H1 (cell line): ENCODE measurements around the gene RANGRF. TPM values are rescaled to one million over a fixed set of nuclear protein-coding genes. Genes with fewer than 3 reads are reported as not detected.

Experiments used
- CTCF ChIA-PET: fragments of 300-600 bp; sonication (Branson Sonifier 250); formaldehyde crosslinking; loops from one replicate; lab custom pipeline; 2021; ENCODE audit not compliant: partially characterized antibody; lab: Charles Lee
- POLR2A ChIA-PET: fragments of 300-600 bp; sonication (Branson Sonifier 250); formaldehyde crosslinking; loops from one replicate; lab custom pipeline; 2021; ENCODE audit warnings: inconsistent platforms; ENCODE audit not compliant: partially characterized antibody; lab: Charles Lee
- DNase-seq, 2 experiments: peaks; one replicate each; pipeline versions ENCODE4 v3.0.0 to v3.0.0-alpha.2; 2010 to 2022; ENCODE audit warnings: low spot score in 2 of 2, low read depth in 1 of 2, mixed read lengths in 1 of 2
- FAIRE-seq: peaks from 2 replicates; lab custom pipeline; 2011; peaks lifted over from hg19 to GRCh38; lab: Jason Lieb, UNC
- H2AFZ ChIP-seq: 2 replicates; pipeline ENCODE4 v1.8.1; 2012; ENCODE audit warnings: low read length, inconsistent platforms
- H2AK5ac ChIP-seq: 2 replicates; pipeline ENCODE4 v1.6.1; 2013; ENCODE audit warnings: low read depth, low read length
- H2BK120ac ChIP-seq: replicated peaks from 2 replicates; pipeline ENCODE3; 2013; ENCODE audit warnings: low read depth, low read length, inconsistent platforms
- H2BK12ac ChIP-seq: 2 replicates; pipeline ENCODE4 v1.6.1; 2013; ENCODE audit warnings: low read depth, low read length
- H2BK15ac ChIP-seq: 2 replicates; pipeline ENCODE4 v1.6.1; 2013; ENCODE audit warnings: low read length
- H2BK20ac ChIP-seq: 2 replicates; pipeline ENCODE4 v1.6.1; 2013; ENCODE audit warnings: low read length
- H2BK5ac ChIP-seq: 2 replicates; pipeline ENCODE4 v1.6.1; 2013; ENCODE audit warnings: low read depth, low read length
- H3K14ac ChIP-seq: 2 replicates; pipeline ENCODE4 v1.6.1; 2013; ENCODE audit warnings: inconsistent platforms; ENCODE audit not compliant: insufficient read length
- H3K18ac ChIP-seq: 2 replicates; pipeline ENCODE4 v1.6.1; 2013; ENCODE audit warnings: low read length; ENCODE audit errors: extremely low read depth
- H3K23ac ChIP-seq: 2 replicates; pipeline ENCODE4 v1.6.1; 2013; ENCODE audit warnings: inconsistent platforms; ENCODE audit not compliant: insufficient read length
- H3K23me2 ChIP-seq: 2 replicates; pipeline ENCODE4 v1.6.1; 2013; ENCODE audit warnings: low read depth, low read length
- H3K27ac ChIP-seq: 2 replicates; pipeline ENCODE4 v1.6.1; 2011; ENCODE audit warnings: low read depth, low read length, inconsistent platforms
- H3K27me3 ChIP-seq, 4 experiments: replicated peaks in 1 of 4; 1 replicate in 1 of 4; 2 replicates in 3 of 4; pipeline versions ENCODE4 v1.6.1 to v1.8.1; 2011 to 2013; ENCODE audit warnings: low read length in 3 of 4, mild to moderate bottlenecking in 3 of 4, inconsistent platforms in 2 of 4, mixed read lengths in 2 of 4, moderate library complexity in 1 of 4; ENCODE audit not compliant: control insufficient read depth in 3 of 4, insufficient read depth in 3 of 4; ENCODE audit errors: extremely low read depth in 1 of 4
- H3K36me3 ChIP-seq, 4 experiments: 2 replicates each; pipeline versions ENCODE4 v1.6.1 to v1.8.1; 2011 to 2013; ENCODE audit warnings: mild to moderate bottlenecking in 4 of 4, low read length in 3 of 4, moderate library complexity in 2 of 4, control low read depth in 1 of 4, inconsistent platforms in 1 of 4; ENCODE audit not compliant: insufficient read depth in 4 of 4, control insufficient read depth in 2 of 4
- H3K4ac ChIP-seq: replicated peaks from 2 replicates; pipeline ENCODE3; 2013; ENCODE audit warnings: low read length, low read depth, mixed read lengths, inconsistent platforms; ENCODE audit not compliant: insufficient read length
- H3K4me1 ChIP-seq, 4 experiments: replicated peaks in 1 of 4; 1 replicate in 1 of 4; 2 replicates in 3 of 4; pipeline versions ENCODE4 v1.6.1 to v1.8.1; 2011 to 2013; ENCODE audit warnings: low read length in 3 of 4, inconsistent platforms in 2 of 4, mixed read lengths in 1 of 4; ENCODE audit not compliant: insufficient read depth in 4 of 4, control insufficient read depth in 3 of 4
- H3K4me2 ChIP-seq, 2 experiments: 2 replicates each; pipeline versions ENCODE4 v1.6.1 to v1.8.1; 2011 to 2013; ENCODE audit warnings: low read depth in 2 of 2, low read length in 2 of 2, control low read depth in 1 of 2, inconsistent platforms in 1 of 2, mild to moderate bottlenecking in 1 of 2; ENCODE audit not compliant: insufficient read depth in 1 of 2
- H3K4me3 ChIP-seq, 4 experiments: fragments of 200-600, 300-600 bp in 1 of 4; sonication (generic), shearing (Covaris generic), sonication (Bioruptor Twin) in 1 of 4; 2 replicates each; pipeline versions ENCODE4 v1.5.1 to v1.8.1; 2011 to 2016; ENCODE audit warnings: low read length in 4 of 4, low read depth in 3 of 4, control low read depth in 2 of 4, inconsistent platforms in 2 of 4, mild to moderate bottlenecking in 2 of 4, mixed read lengths in 1 of 4, moderate library complexity in 1 of 4; ENCODE audit not compliant: insufficient read depth in 2 of 4; ENCODE audit errors: extremely low read depth in 1 of 4
- H3K56ac ChIP-seq: replicated peaks from 2 replicates; pipeline ENCODE3; 2013; ENCODE audit warnings: low read depth, mild to moderate bottlenecking, mixed read lengths, low read length, inconsistent platforms; ENCODE audit not compliant: insufficient read length
- H3K79me1 ChIP-seq: 2 replicates; pipeline ENCODE4 v1.6.1; 2013; ENCODE audit warnings: low read depth, low read length, control low read depth
- H3K79me2 ChIP-seq, 2 experiments: 2 replicates each; pipeline versions ENCODE4 v1.6.1 to v1.8.1; 2012 to 2013; ENCODE audit warnings: low read length in 2 of 2, mild to moderate bottlenecking in 2 of 2, inconsistent platforms in 1 of 2; ENCODE audit not compliant: insufficient read depth in 2 of 2, control insufficient read depth in 1 of 2
- H3K9ac ChIP-seq, 4 experiments: replicated peaks in 1 of 4; 1 replicate in 1 of 4; 2 replicates in 3 of 4; pipeline versions ENCODE4 v1.6.1 to v1.8.1; 2011 to 2013; ENCODE audit warnings: low read depth in 3 of 4, low read length in 3 of 4, control low read depth in 2 of 4, mild to moderate bottlenecking in 2 of 4, moderate library complexity in 2 of 4, inconsistent platforms in 1 of 4; ENCODE audit errors: extremely low read depth in 1 of 4
- H3K9me3 ChIP-seq, 2 experiments: 2 replicates each; pipeline versions ENCODE4 v1.6.1 to v1.8.1; 2012 to 2013; ENCODE audit warnings: mild to moderate bottlenecking in 2 of 2, moderate library complexity in 2 of 2, control low read depth in 1 of 2, inconsistent platforms in 1 of 2, low read depth in 1 of 2, low read length in 1 of 2, mixed read lengths in 1 of 2; ENCODE audit not compliant: insufficient read depth in 2 of 2
- H4K20me1 ChIP-seq, 2 experiments: replicated peaks in 1 of 2; 2 replicates each; pipeline versions ENCODE3 to v1.8.1; 2011 to 2013; ENCODE audit warnings: inconsistent platforms in 2 of 2, low read length in 2 of 2, mild to moderate bottlenecking in 1 of 2; ENCODE audit not compliant: insufficient read depth in 2 of 2, control insufficient read depth in 1 of 2
- H4K5ac ChIP-seq: 2 replicates; pipeline ENCODE4 v1.6.1; 2013; ENCODE audit warnings: low read length, low read depth, mixed read lengths, inconsistent platforms; ENCODE audit not compliant: insufficient read length
- H4K8ac ChIP-seq: 2 replicates; pipeline ENCODE4 v1.8.0; 2013; ENCODE audit warnings: mild to moderate bottlenecking, moderate library complexity, low read length, inconsistent platforms; ENCODE audit not compliant: insufficient read depth; ENCODE audit errors: extremely low read depth
- H4K91ac ChIP-seq: replicated peaks from 2 replicates; pipeline ENCODE3; 2013; ENCODE audit warnings: low read length, mixed read lengths, inconsistent platforms; ENCODE audit not compliant: insufficient read length
- BRCA1 ChIP-seq: IDR thresholded peaks from 2 replicates; pipeline ENCODE4 v1.6.1; 2012; ENCODE audit warnings: low read depth, low read length, improper control_type of control experiment
- SAP30 ChIP-seq: fragments of 300-600 bp; sonication (generic); IDR thresholded peaks from 2 replicates; pipeline ENCODE4 v1.7.1; 2012; ENCODE audit warnings: low read length, moderate library complexity, mild to moderate bottlenecking, inconsistent platforms; ENCODE audit not compliant: insufficient read depth, insufficient replicate concordance
- WGBS, 2 experiments: shearing (Covaris generic) in 1 of 2; methylation state at CpG; one replicate each; pipeline versions ENCODE4 v1.1.6 to v1.1.7; 2013 to 2015; ENCODE audit warnings: low lambda C conversion rate in 2 of 2, mixed read lengths in 2 of 2, inconsistent platforms in 1 of 2, low coverage in 1 of 2, missing lambda C conversion rate in 1 of 2; ENCODE audit not compliant: insufficient replicate concordance in 2 of 2, insufficient coverage in 1 of 2, insufficient read length in 1 of 2; ENCODE audit errors: extremely low coverage in 1 of 2, missing lambda C conversion rate in 1 of 2; 5-methylcytosine and 5-hydroxymethylcytosine counted together
- polyA plus RNA-seq, 7 experiments: library from polyadenylated mRNA; depleted of rRNA in 3 of 7; stranded (reverse) in 5 of 7; unstranded in 2 of 7; fragments of >200 nt in 5 of 7; fragments of 200-250 nt in 2 of 7; gene quantifications; 1 replicate in 5 of 7; 2 replicates in 1 of 7; 4 replicates in 1 of 7; pipeline versions ENCODE4 v1.2.1 to v1.2.3, GENCODE V29; 2011 to 2013; ENCODE audit warnings: missing spikeins in 2 of 7, mixed read lengths in 2 of 7
- total RNA-seq: library from RNA; stranded (reverse); fragmentation: NEBNext Ultra II Directional; extraction: Animal tissue kit (Norgen Biotek cat#: 25700); gene quantifications from 2 replicates; pipeline ENCODE4 v1.2.1, GENCODE V29; 2021

Gene RANGRF
- total and polyA plus RNA-seq, 2 of the 8 experiments (the other 6 are each of a cell fraction or from before 2014, with no cell fraction given): 36.9 to 49.6 TPM

DNA sequence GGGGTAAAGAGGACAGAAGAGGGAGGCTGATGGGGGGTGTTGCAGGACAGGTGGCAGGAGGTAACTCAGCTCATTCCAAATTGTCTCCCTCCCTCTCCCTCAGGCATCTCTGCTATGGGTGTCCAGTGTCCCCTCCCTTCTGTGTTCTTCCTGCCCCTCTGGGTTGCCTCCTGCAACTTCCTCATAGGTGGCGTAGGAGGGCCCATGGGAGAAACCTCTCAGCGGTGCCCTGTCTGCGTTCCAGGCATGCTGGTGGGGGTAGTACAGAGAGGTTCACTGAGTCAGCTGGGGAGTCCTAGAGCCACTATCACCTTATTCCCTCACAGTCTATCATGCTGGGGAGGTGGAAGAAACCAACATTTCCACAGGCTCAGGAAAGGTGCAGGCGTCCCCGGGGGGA, 36.5 kb downstream of the RANGRF start:
- no peak overlapping the region for H4K8ac ChIP-seq
- H3K79me2 ChIP-seq: no peaks in the 10 kb centered on the region
- no peak overlapping the region for H4K91ac ChIP-seq
- no peak overlapping the region for H4K5ac ChIP-seq
- H4K20me1 ChIP-seq: no peaks in the 10 kb centered on the region
- H2BK20ac ChIP-seq: no peak overlapping the region
- no peak overlapping the region for H3K4ac ChIP-seq
- TF ChIP-seq SAP30 (no peak), BRCA1 (no peak)
- no peak overlapping the region for H2AFZ ChIP-seq
- H3K23me2 ChIP-seq: peaks cover 11% of the 10 kb centered on the region; the same call in 1 of the 2 replicates
- no peak overlapping the region for H2BK120ac ChIP-seq
- H3K79me1 ChIP-seq: no peaks in the 10 kb centered on the region
- WGBS, 2 experiments: 83% methylated on average over 5 of the region's 5 CpGs; no CpG with 5 or more reads in 1 of the 2 experiments
- no peak overlapping the region for H3K4me3 ChIP-seq
- H2BK12ac ChIP-seq: no peak overlapping the region
- H2BK15ac ChIP-seq: no peak overlapping the region
- H2AK5ac ChIP-seq: no peak overlapping the region
- no peak for DNase-seq
- H3K4me2 ChIP-seq: no peak overlapping the region
- peaks cover 2 to 20% (median 18%) of the 10 kb centered on the region in 4 experiments; a peak in 6 of 7 replicates for H3K27me3 ChIP-seq
- H3K27ac ChIP-seq: no peak overlapping the region
- H3K14ac ChIP-seq: no peak overlapping the region
- peaks cover 0 to 11% (median 5%) of the 10 kb centered on the region in 4 experiments; a peak in 5 of 7 replicates for H3K4me1 ChIP-seq
- H3K36me3 ChIP-seq: no peaks in the 10 kb centered on the region
- H3K18ac ChIP-seq: no peak overlapping the region
- no peak overlapping the region for H3K9ac ChIP-seq
- POLR2A ChIA-PET: interaction anchor here (3.9 to 4.6 kb wide), 2 partner anchors 52 to 57 kb away, joined by 30 to 33 read pairs; partner anchors contain the start of genes KRABD2 and RPL26
- no peak overlapping the region for H3K23ac ChIP-seq
- CTCF ChIA-PET: interaction anchor here (0.8 to 6.0 kb wide), 5 partner anchors 8 to 49 kb away, joined by 3 to 56 read pairs (median 9); partner anchors contain the start of gene ODF4
- H3K9me3 ChIP-seq: no peaks in the 10 kb centered on the region
- H3K56ac ChIP-seq: no peak overlapping the region
- H2BK5ac ChIP-seq: no peak overlapping the region
- no peak for FAIRE-seq
